HEK293T (cell line): ENCODE results near the gene GAB1.

ENCODE experiments used
- SUZ12 ChIP-seq: fragments of 450-650 bp; IDR thresholded peaks from 2 replicates; pipeline ENCODE4 v1.6.1; 2016; ENCODE audit warnings: mild to moderate bottlenecking
- ZNF384 ChIP-seq: fragments of 450-650 bp; IDR thresholded peaks from 2 replicates; pipeline ENCODE4 v1.6.1; 2016

GRCh38 chr4:143294710-143295275 is 41.9 kb upstream of the GAB1 start:
- TF ChIP-seq SUZ12, result no peak
- TF ChIP-seq ZNF384, result no peak
